ENCODE measurements around the gene PTPN22.

- no peak for TF ChIP-seq CTCF (IDR thresholded peaks at IDR 0.05)
- TF ChIP-seq POLR2AphosphoS5 (IDR thresholded peaks at IDR 0.05): no peak
- no peak for TF ChIP-seq POLR2A (IDR thresholded peaks at IDR 0.05)
Measured at GRCh38 chr1:113913887-113914664, 42.6 kb upstream of the PTPN22 start.

Measured in sigmoid colon (tissue), 4 donors.